Measurements from ENCODE around the gene IFT80.

The IFT80 gene

DNA sequence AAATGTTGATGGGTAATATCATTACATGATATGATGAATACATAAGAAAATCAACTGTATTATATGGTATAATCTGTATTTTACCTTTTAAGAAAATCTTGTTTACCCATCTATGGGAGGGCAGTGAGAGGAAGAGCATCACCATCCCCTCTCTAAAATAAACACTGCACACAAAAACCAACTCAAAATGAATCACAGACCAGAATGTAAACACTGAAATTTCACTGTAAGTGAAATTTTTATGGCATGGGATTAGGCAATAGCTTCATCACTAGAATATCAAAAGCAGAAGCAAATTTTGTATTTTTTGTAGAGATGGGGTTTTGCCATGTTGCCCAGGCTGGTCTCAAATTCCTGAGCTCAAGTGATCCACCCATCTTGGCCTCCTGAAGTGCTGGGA, 26.2 kb downstream of the IFT80 start:
- TF ChIP-seq YY1 (IDR thresholded peaks at IDR 0.05; ENCODE audit: low read depth): no peak
- TF ChIP-seq CEBPB (IDR thresholded peaks at IDR 0.05): no peak
- no peak for TF ChIP-seq RAD21 (IDR thresholded peaks at IDR 0.05; ENCODE audit: low read depth)
- TF ChIP-seq, protein P1, sequence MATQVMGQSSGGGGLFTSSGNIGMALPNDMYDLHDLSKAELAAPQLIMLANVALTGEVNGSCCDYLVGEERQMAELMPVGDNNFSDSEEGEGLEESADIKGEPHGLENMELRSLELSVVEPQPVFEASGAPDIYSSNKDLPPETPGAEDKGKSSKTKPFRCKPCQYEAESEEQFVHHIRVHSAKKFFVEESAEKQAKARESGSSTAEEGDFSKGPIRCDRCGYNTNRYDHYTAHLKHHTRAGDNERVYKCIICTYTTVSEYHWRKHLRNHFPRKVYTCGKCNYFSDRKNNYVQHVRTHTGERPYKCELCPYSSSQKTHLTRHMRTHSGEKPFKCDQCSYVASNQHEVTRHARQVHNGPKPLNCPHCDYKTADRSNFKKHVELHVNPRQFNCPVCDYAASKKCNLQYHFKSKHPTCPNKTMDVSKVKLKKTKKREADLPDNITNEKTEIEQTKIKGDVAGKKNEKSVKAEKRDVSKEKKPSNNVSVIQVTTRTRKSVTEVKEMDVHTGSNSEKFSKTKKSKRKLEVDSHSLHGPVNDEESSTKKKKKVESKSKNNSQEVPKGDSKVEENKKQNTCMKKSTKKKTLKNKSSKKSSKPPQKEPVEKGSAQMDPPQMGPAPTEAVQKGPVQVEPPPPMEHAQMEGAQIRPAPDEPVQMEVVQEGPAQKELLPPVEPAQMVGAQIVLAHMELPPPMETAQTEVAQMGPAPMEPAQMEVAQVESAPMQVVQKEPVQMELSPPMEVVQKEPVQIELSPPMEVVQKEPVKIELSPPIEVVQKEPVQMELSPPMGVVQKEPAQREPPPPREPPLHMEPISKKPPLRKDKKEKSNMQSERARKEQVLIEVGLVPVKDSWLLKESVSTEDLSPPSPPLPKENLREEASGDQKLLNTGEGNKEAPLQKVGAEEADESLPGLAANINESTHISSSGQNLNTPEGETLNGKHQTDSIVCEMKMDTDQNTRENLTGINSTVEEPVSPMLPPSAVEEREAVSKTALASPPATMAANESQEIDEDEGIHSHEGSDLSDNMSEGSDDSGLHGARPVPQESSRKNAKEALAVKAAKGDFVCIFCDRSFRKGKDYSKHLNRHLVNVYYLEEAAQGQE (IDR thresholded peaks at IDR 0.05; ENCODE audit: low read depth): no peak
- TF ChIP-seq EP300 (IDR thresholded peaks at IDR 0.05; ENCODE audit: borderline replicate concordance): no peak
- TF ChIP-seq, protein P2, sequence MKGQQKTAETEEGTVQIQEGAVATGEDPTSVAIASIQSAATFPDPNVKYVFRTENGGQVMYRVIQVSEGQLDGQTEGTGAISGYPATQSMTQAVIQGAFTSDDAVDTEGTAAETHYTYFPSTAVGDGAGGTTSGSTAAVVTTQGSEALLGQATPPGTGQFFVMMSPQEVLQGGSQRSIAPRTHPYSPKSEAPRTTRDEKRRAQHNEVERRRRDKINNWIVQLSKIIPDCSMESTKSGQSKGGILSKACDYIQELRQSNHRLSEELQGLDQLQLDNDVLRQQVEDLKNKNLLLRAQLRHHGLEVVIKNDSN (IDR thresholded peaks at IDR 0.05): no peak
- TF ChIP-seq, protein P3, sequence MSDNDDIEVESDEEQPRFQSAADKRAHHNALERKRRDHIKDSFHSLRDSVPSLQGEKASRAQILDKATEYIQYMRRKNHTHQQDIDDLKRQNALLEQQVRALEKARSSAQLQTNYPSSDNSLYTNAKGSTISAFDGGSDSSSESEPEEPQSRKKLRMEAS (IDR thresholded peaks at IDR 0.05): no peak
- TF ChIP-seq NFIC (IDR thresholded peaks at IDR 0.05): no peak
- no peak for TF ChIP-seq CREB1 (IDR thresholded peaks at IDR 0.05; ENCODE audit: low read depth)

GRCh38 chr3:160370987-160371857, 27.8 kb downstream of the IFT80 start:
- no peak for TF ChIP-seq ZBTB7A (IDR thresholded peaks at IDR 0.05; ENCODE audit: low read depth)
- no peak for TF ChIP-seq NFIC (IDR thresholded peaks at IDR 0.05)
- no peak for TF ChIP-seq CEBPB (IDR thresholded peaks at IDR 0.05)
- no peak for TF ChIP-seq TAF1 (IDR thresholded peaks at IDR 0.05; ENCODE audit: low read depth)
- TF ChIP-seq, protein P2 (IDR thresholded peaks at IDR 0.05): no peak
- TF ChIP-seq, protein P1 (IDR thresholded peaks at IDR 0.05; ENCODE audit: low read depth): no peak
- TF ChIP-seq EGR1 (IDR thresholded peaks at IDR 0.05): no peak
- TF ChIP-seq YY1 (IDR thresholded peaks at IDR 0.05; ENCODE audit: low read depth): no peak
- TF ChIP-seq CREB1 (IDR thresholded peaks at IDR 0.05; ENCODE audit: low read depth): no peak
- no peak for TF ChIP-seq TCF12 (IDR thresholded peaks at IDR 0.05; ENCODE audit: low read depth)
- no peak for TF ChIP-seq RAD21 (IDR thresholded peaks at IDR 0.05; ENCODE audit: low read depth)
- no peak for TF ChIP-seq TEAD4 (IDR thresholded peaks at IDR 0.05)
- no peak for TF ChIP-seq EP300 (IDR thresholded peaks at IDR 0.05; ENCODE audit: borderline replicate concordance)
- TF ChIP-seq, protein P3 (IDR thresholded peaks at IDR 0.05): no peak
- no peak for TF ChIP-seq FOXM1 (IDR thresholded peaks at IDR 0.05; ENCODE audit: borderline replicate concordance, low read depth)

- TF ChIP-seq FOXM1 (IDR thresholded peaks at IDR 0.05; ENCODE audit: borderline replicate concordance, low read depth): no peak
Measured at GRCh38 chr3:160369784-160370183, 29.2 kb downstream of the IFT80 start.

- TF ChIP-seq ZBTB7A (IDR thresholded peaks at IDR 0.05; ENCODE audit: low read depth) (no peak), NFIC (IDR thresholded peaks at IDR 0.05) (no peak), TCF12 (IDR thresholded peaks at IDR 0.05; ENCODE audit: low read depth) (no peak), RAD21 (IDR thresholded peaks at IDR 0.05; ENCODE audit: low read depth) (no peak), EP300 (IDR thresholded peaks at IDR 0.05; ENCODE audit: borderline replicate concordance) (no peak), CREB1 (IDR thresholded peaks at IDR 0.05; ENCODE audit: low read depth) (no peak), FOXM1 (IDR thresholded peaks at IDR 0.05; ENCODE audit: borderline replicate concordance, low read depth) (no peak), TAF1 (IDR thresholded peaks at IDR 0.05; ENCODE audit: low read depth) (no peak), TEAD4 (IDR thresholded peaks at IDR 0.05) (no peak), CEBPB (IDR thresholded peaks at IDR 0.05) (no peak), YY1 (IDR thresholded peaks at IDR 0.05; ENCODE audit: low read depth) (no peak), EGR1 (IDR thresholded peaks at IDR 0.05) (no peak)
- TF ChIP-seq, protein P2 (IDR thresholded peaks at IDR 0.05): no peak
- TF ChIP-seq, protein P1 (IDR thresholded peaks at IDR 0.05; ENCODE audit: low read depth): no peak
- TF ChIP-seq, protein P3 (IDR thresholded peaks at IDR 0.05): no peak
Measured at GRCh38 chr3:160368804-160369203, 30.2 kb downstream of the IFT80 start.

All from Ishikawa (cell line).